OCI-LY1 (cell line): ENCODE measurements around the gene GNAQ.

ENCODE experiments used
- H2AFZ ChIP-seq: fragments of 200-600 bp; sonication (generic), shearing (Covaris generic); 2 replicates; pipeline ENCODE4 v1.6.0; 2014; ENCODE audit warnings: antibody characterized with exemption, mild to moderate bottlenecking, low read length
- H3F3A ChIP-seq: fragments of 200-600 bp; sonication (generic), shearing (Covaris generic); 2 replicates; pipeline ENCODE4 v1.6.0; 2014; ENCODE audit warnings: mild to moderate bottlenecking, antibody characterized with exemption, low read length, moderate library complexity; ENCODE audit not compliant: insufficient read depth
- H3K27ac ChIP-seq: fragments of 200-600 bp; sonication (generic); 2 replicates; pipeline ENCODE4 v1.5.1; 2014; ENCODE audit warnings: low read length, mixed run types, mild to moderate bottlenecking, low read depth; ENCODE audit not compliant: poor library complexity, severe bottlenecking
- H3K27me3 ChIP-seq: fragments of 200-600 bp; sonication (generic); 2 replicates; pipeline ENCODE4 v1.6.0; 2014; ENCODE audit warnings: antibody characterized with exemption, mild to moderate bottlenecking, low read length, moderate library complexity; ENCODE audit not compliant: insufficient read depth
- H3K36me3 ChIP-seq: fragments of 200-600 bp; sonication (generic); 2 replicates; pipeline ENCODE4 v1.6.1; 2014; ENCODE audit warnings: mild to moderate bottlenecking, antibody characterized with exemption, low read length, moderate library complexity, mixed read lengths; ENCODE audit not compliant: insufficient read depth
- H3K4me1 ChIP-seq: fragments of 200-600 bp; sonication (generic); 2 replicates; pipeline ENCODE4 v1.5.1; 2014; ENCODE audit warnings: mild to moderate bottlenecking, low read length, moderate library complexity; ENCODE audit not compliant: insufficient read depth, severe bottlenecking
- H3K4me2 ChIP-seq: fragments of 200-600 bp; sonication (generic), shearing (Covaris generic); 2 replicates; pipeline ENCODE4 v1.6.1; 2014; ENCODE audit warnings: low read length
- H3K4me3 ChIP-seq: fragments of 200-600 bp; sonication (generic); 2 replicates; pipeline ENCODE4 v1.5.1; 2014; ENCODE audit warnings: low read length, low read depth, mild to moderate bottlenecking, mixed read lengths; ENCODE audit not compliant: poor library complexity, severe bottlenecking
- H3K79me2 ChIP-seq: fragments of 200-600 bp; shearing (Covaris generic); 2 replicates; pipeline ENCODE4 v1.6.1; 2016; ENCODE audit warnings: mixed run types, low read length, mixed read lengths; ENCODE audit not compliant: insufficient read depth
- H3K9ac ChIP-seq: fragments of 200-600 bp; sonication (generic), shearing (Covaris generic); 2 replicates; pipeline ENCODE4 v1.6.1; 2014; ENCODE audit warnings: mild to moderate bottlenecking, low read length, mixed read lengths
- H3K9me2 ChIP-seq: fragments of 200-600 bp; sonication (generic), shearing (Covaris generic); 2 replicates; pipeline ENCODE4 v1.6.1; 2014; ENCODE audit warnings: low read depth, mild to moderate bottlenecking, low read length, mixed read lengths
- H3K9me3 ChIP-seq: fragments of 200-600 bp; shearing (Covaris generic); 2 replicates; pipeline ENCODE4 v1.6.1; 2014; ENCODE audit warnings: low read length, mixed read lengths
- H4K20me1 ChIP-seq: fragments of 200-600 bp; sonication (generic), shearing (Covaris generic); 2 replicates; pipeline ENCODE4 v1.6.0; 2016; ENCODE audit warnings: mild to moderate bottlenecking, low read length; ENCODE audit not compliant: insufficient read depth
- CTCF ChIP-seq: fragments of 200-600 bp; sonication (generic), shearing (Covaris generic); IDR thresholded peaks from 2 replicates; pipeline ENCODE4 v1.5.1; 2017; ENCODE audit warnings: mild to moderate bottlenecking, antibody characterized with exemption, low read length, moderate library complexity, mixed read lengths
- EZH2 ChIP-seq: fragments of 200-600 bp; sonication (generic), shearing (Covaris generic); IDR thresholded peaks from 2 replicates; pipeline ENCODE4 v1.8.0; 2017; ENCODE audit warnings: borderline replicate concordance, mixed run types, mild to moderate bottlenecking, antibody characterized with exemption, low read length, moderate library complexity, mixed read lengths

The GNAQ gene

GRCh38 chr9:77667151-77667550, 364.5 kb downstream of the GNAQ start:
- H4K20me1 ChIP-seq = no peaks in the 10 kb centered on the region
- H3K9me2 ChIP-seq = no peaks in the 10 kb centered on the region
- no peaks in the 10 kb centered on the region for H3K9me3 ChIP-seq
- H3F3A ChIP-seq = no peaks in the 10 kb centered on the region
- H3K4me1 ChIP-seq = no peaks in the 10 kb centered on the region
- H3K79me2 ChIP-seq = no peaks in the 10 kb centered on the region
- no peak overlapping the region for H3K4me3 ChIP-seq
- H2AFZ ChIP-seq = no peak overlapping the region
- no peaks in the 10 kb centered on the region for H3K27me3 ChIP-seq
- H3K4me2 ChIP-seq = no peak overlapping the region
- H3K9ac ChIP-seq = no peak overlapping the region
- H3K27ac ChIP-seq = no peak overlapping the region
- no peaks in the 10 kb centered on the region for H3K36me3 ChIP-seq
- TF ChIP-seq EZH2 = no peak
- no peak for TF ChIP-seq CTCF
